ENCODE measurements around the gene ARNT2.

GRCh38 chr15:80433836-80434235 lies 29.7 kb downstream of the ARNT2 start:
- TF ChIP-seq CTCF (IDR thresholded peaks at IDR 0.05) (no peak), POLR2A (IDR thresholded peaks at IDR 0.05) (no peak), EP300 (IDR thresholded peaks at IDR 0.05) (no peak)
